HEK293 (cell line): ENCODE data around the gene CD40LG.

Experiments used
- CTCF ChIA-PET: fragments of 350-600 bp; formaldehyde crosslinking; extraction: SDS; loops from one replicate; lab custom pipeline; 2021; ENCODE audit warnings: antibody characterized with exemption; lab: Yijun Ruan, JAX
- POLR2A ChIA-PET: fragments of 300-600 bp; formaldehyde crosslinking; extraction: SDS; loops from one replicate; lab custom pipeline; 2020; ENCODE audit warnings: antibody characterized with exemption, inconsistent platforms; lab: Yijun Ruan, JAX
- H3K27ac ChIP-seq: fragments of 200-500 bp; sonication (Bioruptor generic); 2 replicates; pipeline ENCODE4 v1.5.1; 2014; ENCODE audit warnings: low read depth, low read length, control low read depth, inconsistent platforms; ENCODE audit errors: extremely low read depth
- H3K36me3 ChIP-seq, 2 experiments: fragments of 200-500 bp in 1 of 2; sonication (Bioruptor generic) in 1 of 2; 1 replicate in 1 of 2; 2 replicates in 1 of 2; pipeline ENCODE4 v1.5.1; 2014 to 2017; ENCODE audit warnings: inconsistent platforms in 2 of 2, low read length in 2 of 2; ENCODE audit not compliant: control insufficient read depth in 2 of 2, insufficient read depth in 1 of 2
- H3K4me1 ChIP-seq: fragments of 200-500 bp; sonication (Bioruptor generic); 2 replicates; pipeline ENCODE4 v1.5.1; 2014; ENCODE audit warnings: mild to moderate bottlenecking, low read length, inconsistent platforms; ENCODE audit not compliant: control insufficient read depth, insufficient read depth
- H3K4me3 ChIP-seq: 2 replicates; pipeline ENCODE4 v1.5.1; 2011; ENCODE audit warnings: low read depth, mild to moderate bottlenecking, control low read depth, low read length, moderate library complexity
- H3K9me3 ChIP-seq: fragments of 200-500 bp; sonication (Bioruptor generic); 2 replicates; pipeline ENCODE4 v1.5.1; 2014; ENCODE audit warnings: low read depth, low read length, inconsistent platforms; ENCODE audit not compliant: control insufficient read depth, insufficient read depth
- BCL11A ChIP-seq: fragments of 450-650 bp; formaldehyde crosslinking; IDR thresholded peaks from 2 replicates; pipeline ENCODE4 v1.5.1; 2016; ENCODE audit warnings: low read depth, missing biosample characterization, missing genetic modification characterization
- RBAK ChIP-seq: fragments of 450-650 bp; formaldehyde crosslinking; IDR thresholded peaks from 2 replicates; pipeline ENCODE4 v1.5.1; 2016; ENCODE audit warnings: missing biosample characterization, missing genetic modification characterization
- SCRT1 ChIP-seq: fragments of 450-650 bp; formaldehyde crosslinking; IDR thresholded peaks from 2 replicates; pipeline ENCODE4 v1.5.1; 2016; ENCODE audit warnings: missing biosample characterization, missing genetic modification characterization, borderline replicate concordance
- ZFP41 ChIP-seq: fragments of 450-650 bp; formaldehyde crosslinking; IDR thresholded peaks from 2 replicates; pipeline ENCODE4 v1.5.1; 2016; ENCODE audit warnings: missing biosample characterization, missing genetic modification characterization, borderline replicate concordance
- ZNF10 ChIP-seq: fragments of 450-650 bp; formaldehyde crosslinking; IDR thresholded peaks from 2 replicates; pipeline ENCODE4 v1.5.1; 2017; ENCODE audit warnings: missing biosample characterization, missing genetic modification characterization
- ZNF133 ChIP-seq: fragments of 450-650 bp; formaldehyde crosslinking; IDR thresholded peaks from 2 replicates; pipeline ENCODE4 v1.5.1; 2016; ENCODE audit warnings: missing biosample characterization, missing genetic modification characterization
- ZNF202 ChIP-seq: fragments of 450-650 bp; formaldehyde crosslinking; IDR thresholded peaks from 2 replicates; pipeline ENCODE4 v1.5.1; 2016; ENCODE audit warnings: missing biosample characterization, missing genetic modification characterization, borderline replicate concordance
- ZNF354C ChIP-seq: fragments of 450-650 bp; formaldehyde crosslinking; IDR thresholded peaks from 2 replicates; pipeline ENCODE4 v1.5.1; 2016; ENCODE audit warnings: missing biosample characterization, missing genetic modification characterization, low read depth, borderline replicate concordance
- ZNF473 ChIP-seq: fragments of 450-650 bp; formaldehyde crosslinking; IDR thresholded peaks from 2 replicates; pipeline ENCODE4 v1.5.1; 2017; ENCODE audit warnings: missing biosample characterization, missing genetic modification characterization
- ZNF514 ChIP-seq: fragments of 450-650 bp; formaldehyde crosslinking; IDR thresholded peaks from 2 replicates; pipeline ENCODE4 v1.5.1; 2016; ENCODE audit warnings: missing biosample characterization, missing genetic modification characterization
- ZNF561 ChIP-seq: fragments of 450-650 bp; IDR thresholded peaks from 2 replicates; pipeline ENCODE4 v1.5.1; 2018; ENCODE audit warnings: missing biosample characterization, missing genetic modification characterization, borderline replicate concordance
- ZNF623 ChIP-seq: fragments of 450-650 bp; formaldehyde crosslinking; IDR thresholded peaks from 2 replicates; pipeline ENCODE4 v1.5.1; 2016; ENCODE audit warnings: missing biosample characterization, missing genetic modification characterization
- ZSCAN16 ChIP-seq: fragments of 450-650 bp; formaldehyde crosslinking; IDR thresholded peaks from 2 replicates; pipeline ENCODE4 v1.5.1; 2016; ENCODE audit warnings: missing biosample characterization, missing genetic modification characterization
- ZXDB ChIP-seq: fragments of 450-650 bp; formaldehyde crosslinking; IDR thresholded peaks from 2 replicates; pipeline ENCODE4 v1.5.1; 2016; ENCODE audit warnings: missing biosample characterization, missing genetic modification characterization
- TF ChIP-seq, protein P1 (sequence below): fragments of 450-650 bp; formaldehyde crosslinking; conservative IDR thresholded peaks from 2 replicates; pipeline ENCODE4 v1.5.1; 2016; ENCODE audit warnings: low read depth, missing biosample characterization, missing genetic modification characterization
- TF ChIP-seq, protein P2 (sequence below): fragments of 450-650 bp; formaldehyde crosslinking; IDR thresholded peaks from 2 replicates; pipeline ENCODE4 v1.5.1; 2016; ENCODE audit warnings: missing biosample characterization, missing genetic modification characterization
- TF ChIP-seq, protein P3 (sequence below): fragments of 450-650 bp; formaldehyde crosslinking; IDR thresholded peaks from 2 replicates; pipeline ENCODE4 v1.5.1; 2016; ENCODE audit warnings: missing biosample characterization, missing genetic modification characterization, low read depth
- TF ChIP-seq, protein P4 (sequence below): fragments of 450-650 bp; formaldehyde crosslinking; IDR thresholded peaks from 2 replicates; pipeline ENCODE4 v1.5.1; 2016; ENCODE audit warnings: missing biosample characterization, missing genetic modification characterization

The CD40LG gene

DNA sequence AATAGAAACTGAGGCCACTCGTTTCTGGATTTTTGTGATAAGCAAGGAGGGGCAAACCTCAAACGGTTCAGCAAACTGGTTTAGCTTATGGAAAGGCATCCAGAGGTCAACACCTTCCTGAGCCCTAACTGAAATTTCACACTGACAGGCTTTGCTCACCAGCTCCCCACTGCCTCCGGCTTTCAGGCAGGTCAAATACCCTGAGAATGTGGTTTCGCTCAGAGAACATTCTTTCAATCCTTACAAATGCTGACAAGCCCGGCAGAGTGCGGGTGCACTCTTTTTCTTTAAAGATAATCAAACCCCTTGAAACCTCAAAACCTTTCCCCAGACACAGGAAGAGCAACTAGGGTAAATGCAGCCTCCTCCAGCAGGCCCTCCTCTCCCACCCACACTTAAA lies 41.5 kb downstream of the CD40LG start (continued):
- TF ChIP-seq ZSCAN16 (tag by site-specific recombination): no peak
- no peak for TF ChIP-seq ZFP41 (tag by site-specific recombination)
- no peak for TF ChIP-seq ZNF623 (tag by site-specific recombination)
- TF ChIP-seq, protein P1, sequence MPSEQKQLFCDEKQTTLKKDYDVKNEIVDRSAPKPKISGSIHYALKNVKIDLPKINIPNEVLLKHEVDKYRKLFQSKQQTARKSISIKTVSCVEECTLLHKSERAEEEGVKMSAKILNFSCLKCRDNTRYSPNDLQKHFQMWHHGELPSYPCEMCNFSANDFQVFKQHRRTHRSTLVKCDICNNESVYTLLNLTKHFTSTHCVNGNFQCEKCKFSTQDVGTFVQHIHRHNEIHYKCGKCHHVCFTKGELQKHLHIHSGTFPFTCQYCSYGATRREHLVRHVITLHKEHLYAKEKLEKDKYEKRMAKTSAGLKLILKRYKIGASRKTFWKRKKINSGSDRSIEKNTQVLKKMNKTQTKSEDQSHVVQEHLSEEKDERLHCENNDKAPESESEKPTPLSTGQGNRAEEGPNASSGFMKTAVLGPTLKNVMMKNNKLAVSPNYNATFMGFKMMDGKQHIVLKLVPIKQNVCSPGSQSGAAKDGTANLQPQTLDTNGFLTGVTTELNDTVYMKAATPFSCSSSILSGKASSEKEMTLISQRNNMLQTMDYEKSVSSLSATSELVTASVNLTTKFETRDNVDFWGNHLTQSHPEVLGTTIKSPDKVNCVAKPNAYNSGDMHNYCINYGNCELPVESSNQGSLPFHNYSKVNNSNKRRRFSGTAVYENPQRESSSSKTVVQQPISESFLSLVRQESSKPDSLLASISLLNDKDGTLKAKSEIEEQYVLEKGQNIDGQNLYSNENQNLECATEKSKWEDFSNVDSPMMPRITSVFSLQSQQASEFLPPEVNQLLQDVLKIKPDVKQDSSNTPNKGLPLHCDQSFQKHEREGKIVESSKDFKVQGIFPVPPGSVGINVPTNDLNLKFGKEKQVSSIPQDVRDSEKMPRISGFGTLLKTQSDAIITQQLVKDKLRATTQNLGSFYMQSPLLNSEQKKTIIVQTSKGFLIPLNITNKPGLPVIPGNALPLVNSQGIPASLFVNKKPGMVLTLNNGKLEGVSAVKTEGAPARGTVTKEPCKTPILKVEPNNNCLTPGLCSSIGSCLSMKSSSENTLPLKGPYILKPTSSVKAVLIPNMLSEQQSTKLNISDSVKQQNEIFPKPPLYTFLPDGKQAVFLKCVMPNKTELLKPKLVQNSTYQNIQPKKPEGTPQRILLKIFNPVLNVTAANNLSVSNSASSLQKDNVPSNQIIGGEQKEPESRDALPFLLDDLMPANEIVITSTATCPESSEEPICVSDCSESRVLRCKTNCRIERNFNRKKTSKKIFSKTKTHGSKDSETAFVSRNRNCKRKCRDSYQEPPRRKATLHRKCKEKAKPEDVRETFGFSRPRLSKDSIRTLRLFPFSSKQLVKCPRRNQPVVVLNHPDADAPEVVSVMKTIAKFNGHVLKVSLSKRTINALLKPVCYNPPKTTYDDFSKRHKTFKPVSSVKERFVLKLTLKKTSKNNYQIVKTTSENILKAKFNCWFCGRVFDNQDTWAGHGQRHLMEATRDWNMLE (tag by site-specific recombination): no peak
- TF ChIP-seq ZNF10 (tag by site-specific recombination): no peak
- TF ChIP-seq, protein P2, sequence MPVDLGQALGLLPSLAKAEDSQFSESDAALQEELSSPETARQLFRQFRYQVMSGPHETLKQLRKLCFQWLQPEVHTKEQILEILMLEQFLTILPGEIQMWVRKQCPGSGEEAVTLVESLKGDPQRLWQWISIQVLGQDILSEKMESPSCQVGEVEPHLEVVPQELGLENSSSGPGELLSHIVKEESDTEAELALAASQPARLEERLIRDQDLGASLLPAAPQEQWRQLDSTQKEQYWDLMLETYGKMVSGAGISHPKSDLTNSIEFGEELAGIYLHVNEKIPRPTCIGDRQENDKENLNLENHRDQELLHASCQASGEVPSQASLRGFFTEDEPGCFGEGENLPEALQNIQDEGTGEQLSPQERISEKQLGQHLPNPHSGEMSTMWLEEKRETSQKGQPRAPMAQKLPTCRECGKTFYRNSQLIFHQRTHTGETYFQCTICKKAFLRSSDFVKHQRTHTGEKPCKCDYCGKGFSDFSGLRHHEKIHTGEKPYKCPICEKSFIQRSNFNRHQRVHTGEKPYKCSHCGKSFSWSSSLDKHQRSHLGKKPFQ (tag by site-specific recombination): no peak

DNA sequence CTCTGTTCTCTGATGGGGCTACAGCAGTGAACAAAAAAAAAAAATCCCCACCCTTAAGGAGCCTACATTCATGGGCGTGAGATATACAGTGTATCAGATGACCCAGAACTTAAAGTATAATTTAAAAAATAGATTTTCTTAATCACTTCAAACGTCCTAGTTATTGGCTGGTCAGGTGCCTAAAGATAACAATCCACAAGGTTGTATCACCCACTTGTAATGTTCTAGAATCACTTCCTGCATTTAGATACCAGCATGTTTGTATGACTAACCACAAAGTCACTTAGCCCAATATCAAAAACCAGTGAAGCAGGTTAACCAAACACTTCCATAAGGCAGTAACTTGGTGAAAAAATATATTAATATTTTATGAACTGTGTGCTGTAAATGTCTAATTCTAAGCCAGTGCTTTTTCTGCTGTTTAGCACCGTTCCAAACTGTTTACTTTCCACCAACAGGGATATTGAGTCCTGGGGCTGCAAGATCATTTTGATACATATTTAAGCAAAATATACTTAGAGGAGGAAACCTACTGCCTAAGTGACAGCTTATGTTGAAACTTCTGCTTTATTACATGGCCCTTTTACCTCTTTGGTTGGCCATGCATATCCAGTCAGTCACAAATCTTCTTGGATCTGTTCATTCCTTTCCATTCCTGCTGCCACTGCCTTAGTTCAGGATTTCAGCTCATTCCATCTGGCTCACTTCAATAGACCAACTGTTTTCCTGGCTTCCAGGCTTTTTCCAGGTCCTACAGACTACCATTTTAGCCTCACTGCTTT lies 43.3 kb downstream of the CD40LG start:
- no peaks in the 10 kb centered on the region for H3K4me1 ChIP-seq
- TF ChIP-seq RBAK: no peak
- no peak for TF ChIP-seq ZNF514
- TF ChIP-seq ZNF354C (tag by site-specific recombination): no peak
- TF ChIP-seq ZNF473 (tag by site-specific recombination): no peak
- TF ChIP-seq ZNF202: no peak
- no peak for TF ChIP-seq ZNF561 (tag by site-specific recombination)
- TF ChIP-seq ZNF133 (tag by site-specific recombination): no peak
- TF ChIP-seq, protein P3, sequence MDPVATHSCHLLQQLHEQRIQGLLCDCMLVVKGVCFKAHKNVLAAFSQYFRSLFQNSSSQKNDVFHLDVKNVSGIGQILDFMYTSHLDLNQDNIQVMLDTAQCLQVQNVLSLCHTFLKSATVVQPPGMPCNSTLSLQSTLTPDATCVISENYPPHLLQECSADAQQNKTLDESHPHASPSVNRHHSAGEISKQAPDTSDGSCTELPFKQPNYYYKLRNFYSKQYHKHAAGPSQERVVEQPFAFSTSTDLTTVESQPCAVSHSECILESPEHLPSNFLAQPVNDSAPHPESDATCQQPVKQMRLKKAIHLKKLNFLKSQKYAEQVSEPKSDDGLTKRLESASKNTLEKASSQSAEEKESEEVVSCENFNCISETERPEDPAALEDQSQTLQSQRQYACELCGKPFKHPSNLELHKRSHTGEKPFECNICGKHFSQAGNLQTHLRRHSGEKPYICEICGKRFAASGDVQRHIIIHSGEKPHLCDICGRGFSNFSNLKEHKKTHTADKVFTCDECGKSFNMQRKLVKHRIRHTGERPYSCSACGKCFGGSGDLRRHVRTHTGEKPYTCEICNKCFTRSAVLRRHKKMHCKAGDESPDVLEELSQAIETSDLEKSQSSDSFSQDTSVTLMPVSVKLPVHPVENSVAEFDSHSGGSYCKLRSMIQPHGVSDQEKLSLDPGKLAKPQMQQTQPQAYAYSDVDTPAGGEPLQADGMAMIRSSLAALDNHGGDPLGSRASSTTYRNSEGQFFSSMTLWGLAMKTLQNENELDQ: no peak
- no peak for TF ChIP-seq ZXDB
- TF ChIP-seq, protein P4, sequence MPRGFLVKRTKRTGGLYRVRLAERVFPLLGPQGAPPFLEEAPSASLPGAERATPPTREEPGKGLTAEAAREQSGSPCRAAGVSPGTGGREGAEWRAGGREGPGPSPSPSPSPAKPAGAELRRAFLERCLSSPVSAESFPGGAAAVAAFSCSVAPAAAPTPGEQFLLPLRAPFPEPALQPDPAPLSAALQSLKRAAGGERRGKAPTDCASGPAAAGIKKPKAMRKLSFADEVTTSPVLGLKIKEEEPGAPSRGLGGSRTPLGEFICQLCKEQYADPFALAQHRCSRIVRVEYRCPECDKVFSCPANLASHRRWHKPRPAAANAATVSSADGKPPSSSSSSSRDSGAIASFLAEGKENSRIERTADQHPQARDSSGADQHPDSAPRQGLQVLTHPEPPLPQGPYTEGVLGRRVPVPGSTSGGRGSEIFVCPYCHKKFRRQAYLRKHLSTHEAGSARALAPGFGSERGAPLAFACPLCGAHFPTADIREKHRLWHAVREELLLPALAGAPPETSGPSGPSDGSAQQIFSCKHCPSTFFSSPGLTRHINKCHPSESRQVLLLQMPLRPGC (tag by site-specific recombination): no peak
- TF ChIP-seq SCRT1: no peak
- no peak for TF ChIP-seq BCL11A (tag by site-specific recombination)
- TF ChIP-seq, all 188 proteins: peak for 0
- Histone ChIP-seq H3K27ac (no peak overlapping the region), H3K36me3 (no peaks in the 10 kb centered on the region), H3K9me3 (no peaks in the 10 kb centered on the region), H3K4me3 (no peak overlapping the region)
- CTCF ChIA-PET: interaction anchor here (0.6 kb wide), 1 partner anchor 235 kb away, joined by 3 read pairs; no protein-coding TSS in a partner anchor
- POLR2A ChIA-PET: no interaction called here
